Epithelial cell of proximal tubule (primary cell): ENCODE data around the gene KIAA1217. TPM values are rescaled to one million over a fixed set of nuclear protein-coding genes. Genes with fewer than 3 reads are reported as not detected.

Experiments used
- DNase-seq: peaks from one replicate; pipeline ENCODE4 v3.0.0-alpha.2; 2011; ENCODE audit warnings: low read depth
- H3K4me3 ChIP-seq: 2 replicates; pipeline ENCODE4 v1.5.1; 2011; ENCODE audit warnings: low read depth, mild to moderate bottlenecking, low read length
- total RNA-seq: library from RNA; depleted of rRNA; stranded (reverse); fragments of >200 nt; gene quantifications from 2 replicates; pipeline ENCODE4 v1.2.3, GENCODE V29; 2015
- TF ChIP-seq, protein P1 (sequence below): conservative IDR thresholded peaks from 2 replicates; pipeline ENCODE4 v1.5.1; 2012; ENCODE audit warnings: low read depth, mild to moderate bottlenecking, low read length

The KIAA1217 gene
- total RNA-seq, 1 donor from 2014 or later, result 20.2 TPM

DNA sequence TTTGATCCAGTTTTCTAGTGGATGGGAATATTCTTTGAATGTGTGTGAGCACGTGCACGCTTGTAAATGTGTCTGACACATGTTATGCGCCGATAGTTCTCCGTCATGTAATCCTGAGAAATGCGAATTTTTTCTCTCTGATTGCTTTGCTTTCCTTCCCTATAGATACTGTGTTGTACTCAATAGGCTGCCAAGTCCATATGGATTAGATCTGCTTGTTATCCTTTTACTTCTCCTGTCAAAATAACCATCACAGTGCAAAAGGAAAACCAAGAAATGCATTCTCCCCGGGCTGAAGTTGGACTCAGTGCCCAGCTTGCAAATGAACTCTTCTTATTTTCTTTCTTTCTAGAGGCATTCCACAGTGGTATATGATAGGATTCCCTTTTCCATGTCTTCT, 131.9 kb downstream of the KIAA1217 start:
- TF ChIP-seq, protein P1, sequence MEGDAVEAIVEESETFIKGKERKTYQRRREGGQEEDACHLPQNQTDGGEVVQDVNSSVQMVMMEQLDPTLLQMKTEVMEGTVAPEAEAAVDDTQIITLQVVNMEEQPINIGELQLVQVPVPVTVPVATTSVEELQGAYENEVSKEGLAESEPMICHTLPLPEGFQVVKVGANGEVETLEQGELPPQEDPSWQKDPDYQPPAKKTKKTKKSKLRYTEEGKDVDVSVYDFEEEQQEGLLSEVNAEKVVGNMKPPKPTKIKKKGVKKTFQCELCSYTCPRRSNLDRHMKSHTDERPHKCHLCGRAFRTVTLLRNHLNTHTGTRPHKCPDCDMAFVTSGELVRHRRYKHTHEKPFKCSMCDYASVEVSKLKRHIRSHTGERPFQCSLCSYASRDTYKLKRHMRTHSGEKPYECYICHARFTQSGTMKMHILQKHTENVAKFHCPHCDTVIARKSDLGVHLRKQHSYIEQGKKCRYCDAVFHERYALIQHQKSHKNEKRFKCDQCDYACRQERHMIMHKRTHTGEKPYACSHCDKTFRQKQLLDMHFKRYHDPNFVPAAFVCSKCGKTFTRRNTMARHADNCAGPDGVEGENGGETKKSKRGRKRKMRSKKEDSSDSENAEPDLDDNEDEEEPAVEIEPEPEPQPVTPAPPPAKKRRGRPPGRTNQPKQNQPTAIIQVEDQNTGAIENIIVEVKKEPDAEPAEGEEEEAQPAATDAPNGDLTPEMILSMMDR, result no peak
- no peak overlapping the region for H3K4me3 ChIP-seq
- no peak for DNase-seq

DNA sequence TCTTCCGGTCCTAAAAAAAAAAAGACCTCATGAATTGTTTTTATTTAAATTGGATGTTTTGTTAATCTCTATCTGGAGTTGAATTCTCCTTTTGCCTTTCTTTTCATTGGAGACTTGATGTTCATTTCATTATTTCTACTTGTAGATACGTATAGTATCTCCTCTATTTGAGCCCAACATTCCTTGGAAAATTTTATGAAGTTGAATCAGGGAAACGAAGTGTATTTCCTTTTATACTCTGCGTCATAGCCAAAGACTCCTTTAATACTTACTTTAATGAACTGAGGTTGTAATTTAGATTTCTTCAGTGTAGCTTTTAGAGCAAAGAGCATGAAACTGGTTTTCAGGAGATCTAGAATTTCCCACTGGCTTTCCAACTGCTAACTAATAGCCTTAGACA, 132.4 kb downstream of the KIAA1217 start:
- TF ChIP-seq, protein P1, result no peak
- H3K4me3 ChIP-seq, result no peak overlapping the region
- DNase-seq, result no peak

DNA sequence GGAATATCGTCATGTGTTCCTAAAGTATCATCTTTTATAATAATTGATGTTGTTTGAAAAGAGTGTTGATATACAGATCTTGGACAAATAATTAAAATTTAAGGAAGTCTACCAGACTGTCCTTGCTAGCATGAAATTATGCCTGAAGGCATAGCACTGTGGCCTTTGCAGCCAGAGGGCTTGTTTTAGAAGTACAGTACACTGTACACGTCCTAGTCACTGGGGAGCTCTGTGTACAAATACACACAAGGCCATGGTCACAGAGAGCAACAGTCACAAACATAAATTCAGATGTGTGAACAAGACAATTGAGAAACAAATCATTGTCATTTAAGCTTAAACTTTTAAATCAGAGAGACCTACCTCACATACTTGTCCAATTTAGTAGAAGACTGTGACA, 133.0 kb downstream of the KIAA1217 start:
- H3K4me3 ChIP-seq, result no peak overlapping the region
- DNase-seq, result no peak
- TF ChIP-seq, protein P1, result no peak

DNA sequence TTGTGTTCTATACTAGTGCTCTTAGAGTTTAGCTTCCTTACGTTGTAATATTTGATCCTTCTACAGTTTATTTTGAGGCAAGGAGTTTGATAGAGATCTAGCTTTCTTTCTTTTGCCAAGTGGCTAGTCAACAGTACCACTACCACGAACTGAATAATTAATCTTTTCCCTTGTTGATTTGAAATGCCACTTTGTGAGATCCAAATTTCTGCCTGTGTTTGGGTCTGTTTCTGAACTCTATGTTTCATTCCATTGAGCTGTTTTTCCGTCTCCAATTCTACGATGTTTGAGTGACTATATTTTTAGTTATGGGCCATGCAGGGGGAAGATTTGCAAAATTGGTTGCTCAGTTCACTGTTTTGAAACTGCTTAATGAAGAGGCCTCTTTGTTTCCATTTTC, 134.7 kb downstream of the KIAA1217 start:
- TF ChIP-seq, protein P1, result no peak
- H3K4me3 ChIP-seq, result no peak overlapping the region
- DNase-seq, result no peak

DNA sequence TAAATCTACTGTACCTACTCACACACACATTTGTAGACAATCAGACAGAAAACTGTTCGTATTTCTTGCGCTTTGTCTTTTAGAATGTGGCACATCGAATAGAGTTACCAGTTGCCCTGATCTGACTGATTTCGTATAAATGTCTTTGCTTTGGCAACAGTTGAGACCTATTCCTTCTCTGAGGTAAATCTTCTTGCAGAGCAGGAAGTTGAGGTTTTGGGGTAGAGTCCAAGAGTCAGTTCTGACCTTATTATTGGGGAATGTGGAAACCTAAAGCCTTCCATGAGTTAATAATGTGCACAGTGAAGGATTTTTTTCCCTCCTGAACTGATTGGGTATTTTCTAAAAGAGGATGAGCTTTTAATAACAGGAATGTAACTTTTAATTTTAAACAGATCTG, 135.3 kb downstream of the KIAA1217 start:
- DNase-seq, result peak; percentile 55
- H3K4me3 ChIP-seq, result no peak overlapping the region
- TF ChIP-seq, protein P1, result no peak

DNA sequence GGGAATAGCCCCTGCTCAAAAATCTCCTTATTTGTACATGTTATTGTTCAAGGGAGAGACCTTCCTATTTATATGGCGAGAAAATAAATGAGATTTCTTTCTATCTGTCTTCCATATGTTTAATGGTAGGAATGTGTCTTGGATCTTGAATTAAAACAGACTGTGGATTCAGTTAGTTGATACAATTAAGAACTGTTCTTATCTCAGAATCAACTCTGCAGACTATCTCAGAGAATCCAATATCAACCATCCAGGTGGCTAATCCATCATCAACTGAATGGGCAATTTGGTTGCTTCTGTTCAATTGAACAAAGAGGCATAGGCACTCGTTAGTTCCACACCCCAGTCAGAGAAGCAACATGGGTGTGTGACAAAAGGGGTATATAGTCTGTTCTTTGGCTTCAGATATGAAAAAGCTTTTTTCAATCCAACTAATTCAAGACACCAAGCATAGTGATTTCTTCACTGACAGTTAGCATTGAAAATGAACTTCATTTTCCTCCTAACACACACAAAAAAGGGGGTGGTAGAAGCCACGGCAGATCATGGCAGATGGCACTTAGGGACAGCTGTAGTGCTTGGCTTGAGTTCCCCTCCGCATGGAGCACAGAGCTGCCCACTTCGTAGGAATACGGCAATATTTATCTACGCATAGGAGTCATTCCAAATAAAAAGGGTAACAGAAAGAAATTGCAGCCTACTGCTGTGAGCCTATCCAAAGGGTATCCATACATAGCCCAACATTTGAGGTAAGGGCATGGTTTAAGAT, 135.9 kb downstream of the KIAA1217 start:
- no peak overlapping the region for H3K4me3 ChIP-seq
- TF ChIP-seq, protein P1, result no peak
- DNase-seq, result no peak
